GM21717 (cell line): Measurements from ENCODE around the gene KIF26A.

Source experiments
- ATAC-seq: cut with Tn5 transposase; IDR thresholded peaks from one replicate; pipeline ENCODE4 v1.9.1; 2021; ENCODE audit warnings: mild to moderate bottlenecking, moderate library complexity; ENCODE audit not compliant: unreplicated experiment

The KIF26A gene

DNA sequence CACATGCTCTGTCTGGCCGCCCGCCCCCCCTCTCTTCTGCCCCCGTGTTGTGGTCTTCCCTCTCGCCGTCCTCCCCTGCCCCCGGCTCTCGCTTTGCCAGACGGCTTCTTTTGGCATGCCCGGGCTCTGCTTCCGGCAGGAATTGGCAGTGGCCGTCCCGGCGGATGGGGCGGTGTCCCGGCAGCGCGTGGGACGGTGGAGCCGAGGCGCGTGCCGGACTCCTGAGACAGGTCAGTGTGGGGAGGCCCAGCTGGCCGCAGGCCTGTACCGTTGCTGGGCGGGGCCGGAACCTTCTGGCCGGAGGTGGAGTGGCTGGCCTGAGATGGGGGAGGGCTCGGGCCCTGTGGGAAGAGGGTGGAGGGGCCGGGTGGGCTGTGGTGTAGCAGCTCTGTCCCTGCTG lies 17.1 kb downstream of the KIF26A start:
- no peak for ATAC-seq

DNA sequence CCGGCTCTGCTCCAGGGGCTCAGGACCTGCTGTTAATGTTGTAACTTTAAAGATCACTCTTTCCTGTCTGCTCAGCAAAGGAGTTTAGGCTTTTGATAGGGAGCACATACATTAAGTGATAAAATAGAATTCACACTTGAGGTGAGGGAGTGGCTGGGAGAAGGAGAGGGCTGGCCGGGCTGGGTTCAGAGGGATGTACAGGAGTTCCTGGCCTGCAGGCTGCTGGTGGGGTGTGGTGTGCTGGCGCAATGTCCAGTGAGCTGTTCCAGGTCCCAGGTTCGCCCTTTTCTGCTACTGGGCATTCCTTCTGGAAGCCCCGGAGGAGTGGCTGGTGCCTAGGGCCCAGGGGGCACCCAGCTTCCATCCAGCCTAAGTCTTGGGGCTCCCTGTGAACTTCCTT lies 17.8 kb downstream of the KIF26A start:
- ATAC-seq: no peak

DNA sequence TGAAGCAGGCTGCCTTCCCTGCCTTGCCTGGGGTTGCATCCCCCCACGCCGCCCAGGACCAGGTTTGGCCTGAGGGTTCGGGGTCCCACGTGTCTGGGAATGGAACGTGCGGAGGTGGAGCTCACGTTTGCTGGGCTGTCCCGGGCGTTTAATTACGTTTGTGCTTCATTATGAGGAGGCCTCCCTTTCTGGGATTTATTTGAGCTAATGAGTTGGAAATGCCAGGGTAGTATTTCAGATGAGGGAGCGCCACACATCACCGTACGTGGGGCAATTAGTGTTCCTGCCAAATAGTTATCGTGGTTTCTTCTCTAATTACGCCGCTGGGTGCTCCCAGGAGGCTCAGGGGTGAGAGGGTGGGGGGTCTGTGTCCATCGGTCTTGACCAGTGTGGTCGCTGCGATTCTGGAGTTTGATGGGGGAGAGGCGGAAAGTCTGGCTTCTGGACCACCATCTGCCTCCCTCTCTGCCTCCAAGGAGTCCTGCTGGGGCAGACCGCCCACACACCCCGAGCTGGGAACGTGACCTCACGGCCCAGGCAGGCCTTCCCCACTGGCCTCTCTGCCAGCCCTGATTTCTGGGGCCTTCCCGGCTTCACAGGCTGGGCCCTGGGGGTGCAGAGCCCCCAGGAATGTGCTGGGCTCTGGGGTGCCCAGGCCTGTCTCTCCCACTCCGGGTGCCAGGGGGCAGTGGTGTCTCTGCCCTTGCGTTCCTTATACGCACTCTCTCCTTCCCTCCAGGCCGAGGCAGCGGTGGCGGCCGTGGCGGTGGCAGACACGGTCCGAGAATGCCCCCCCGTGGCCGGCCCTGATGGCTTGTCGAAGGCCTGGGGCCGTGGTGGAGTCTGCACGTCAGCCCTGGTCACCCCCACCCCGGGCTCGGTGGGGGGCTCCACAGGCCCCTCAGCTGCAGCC lies 18.9 kb downstream of the KIF26A start:
- no peak for ATAC-seq

DNA sequence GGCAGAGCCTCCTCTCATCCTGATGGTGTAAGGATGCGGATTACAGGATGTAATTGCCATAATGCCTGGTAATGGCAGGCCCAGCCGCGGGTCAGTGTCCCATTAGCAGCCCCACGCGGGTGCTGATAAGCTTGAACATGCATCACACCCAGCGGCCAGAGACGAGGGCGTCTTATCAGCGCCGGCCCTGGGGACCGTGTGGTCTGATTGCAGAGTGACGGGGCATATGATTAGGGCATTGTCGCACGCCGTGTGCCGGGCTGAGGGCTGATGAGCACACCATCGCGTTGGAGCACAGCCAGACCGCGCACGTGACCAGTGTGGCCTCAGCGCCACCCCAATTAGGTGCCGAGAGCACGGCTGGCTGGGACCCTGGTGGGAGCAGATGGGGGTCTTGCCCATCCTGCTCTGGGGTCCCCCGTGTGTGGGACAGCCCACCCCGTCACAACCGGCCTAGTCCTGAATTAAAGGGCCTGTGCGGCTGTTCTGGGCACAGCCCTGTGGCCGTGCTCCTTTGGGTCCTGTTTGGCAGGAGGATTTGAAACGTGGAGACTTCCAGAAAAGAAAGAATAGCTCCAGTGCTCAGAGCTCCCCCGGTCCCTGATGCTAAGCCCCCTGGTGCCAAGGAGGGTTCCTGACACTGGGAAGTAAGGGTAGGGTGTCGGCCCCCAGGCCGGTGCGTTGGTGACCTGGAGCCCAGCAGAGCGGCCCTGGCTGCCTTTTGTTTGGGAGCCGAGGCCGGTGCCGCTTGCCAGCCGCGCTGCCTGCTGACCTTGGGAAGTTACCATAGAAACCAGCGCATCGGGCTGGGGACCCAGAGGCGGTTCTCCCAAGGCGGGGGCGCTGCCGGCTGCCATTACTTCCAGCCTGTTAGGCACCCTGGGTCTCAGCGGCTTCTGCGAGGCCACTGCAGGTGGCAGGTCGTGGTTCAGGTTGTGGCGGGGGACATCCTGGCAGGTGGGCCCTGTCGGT lies 20.7 kb downstream of the KIF26A start:
- no peak for ATAC-seq

DNA sequence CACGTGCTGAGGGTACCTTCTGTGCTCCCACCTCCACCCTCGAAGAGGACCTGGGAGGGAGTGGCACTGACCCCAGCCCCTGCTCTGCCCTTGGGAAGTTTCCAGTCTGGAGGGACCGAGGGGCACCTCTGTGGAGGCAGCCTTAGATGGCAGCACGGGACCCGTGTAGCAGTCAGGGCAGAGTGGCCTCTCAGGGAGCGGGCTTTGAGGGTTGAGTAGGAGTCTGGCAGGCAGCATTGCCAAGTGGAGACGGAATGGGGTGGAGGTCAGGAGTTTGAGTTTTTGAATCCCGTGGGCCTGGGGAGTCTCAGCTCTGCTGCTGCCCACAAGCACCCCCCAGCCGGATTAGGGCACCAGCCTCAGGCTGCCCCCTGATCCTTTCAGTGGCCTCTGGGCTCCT lies 21.6 kb downstream of the KIF26A start:
- ATAC-seq: no peak

DNA sequence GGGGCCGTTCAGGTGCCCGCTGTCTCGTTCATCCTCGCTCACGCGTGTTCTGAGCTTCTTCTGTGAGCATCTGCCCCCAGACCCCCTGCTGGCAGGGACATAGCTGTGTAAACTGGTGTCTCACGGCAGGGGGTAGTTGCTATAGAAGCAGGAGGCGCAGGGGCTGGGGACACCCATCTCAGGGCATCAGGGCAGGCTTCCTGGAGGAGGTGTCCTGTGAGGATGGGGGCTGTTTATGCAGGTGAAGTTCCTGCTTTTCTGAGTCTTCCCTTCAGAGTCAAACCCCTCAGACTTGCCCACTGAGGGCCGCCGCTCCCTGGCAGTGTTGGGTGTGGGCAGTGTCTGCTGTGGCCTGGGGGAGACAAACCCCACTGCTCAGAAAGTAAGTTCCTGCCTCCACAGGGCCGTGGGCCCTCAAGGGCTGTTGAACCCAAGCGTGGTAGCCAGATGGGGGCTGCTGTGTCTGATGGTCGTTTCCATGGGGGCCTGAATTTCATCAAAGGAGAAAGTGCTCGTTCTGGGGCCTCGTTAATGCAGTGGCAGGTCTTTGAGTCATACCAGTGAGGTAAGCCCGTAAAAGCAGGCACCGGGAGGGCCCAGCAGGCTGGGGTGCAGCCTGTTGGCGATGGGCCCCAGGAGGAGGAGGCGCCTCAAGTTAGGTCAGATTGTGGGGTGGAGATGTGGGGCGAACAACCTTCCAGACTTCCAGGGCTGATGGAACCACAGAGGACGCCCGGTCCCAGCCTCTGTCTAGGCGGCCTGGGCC lies 23.4 kb downstream of the KIF26A start:
- no peak for ATAC-seq

DNA sequence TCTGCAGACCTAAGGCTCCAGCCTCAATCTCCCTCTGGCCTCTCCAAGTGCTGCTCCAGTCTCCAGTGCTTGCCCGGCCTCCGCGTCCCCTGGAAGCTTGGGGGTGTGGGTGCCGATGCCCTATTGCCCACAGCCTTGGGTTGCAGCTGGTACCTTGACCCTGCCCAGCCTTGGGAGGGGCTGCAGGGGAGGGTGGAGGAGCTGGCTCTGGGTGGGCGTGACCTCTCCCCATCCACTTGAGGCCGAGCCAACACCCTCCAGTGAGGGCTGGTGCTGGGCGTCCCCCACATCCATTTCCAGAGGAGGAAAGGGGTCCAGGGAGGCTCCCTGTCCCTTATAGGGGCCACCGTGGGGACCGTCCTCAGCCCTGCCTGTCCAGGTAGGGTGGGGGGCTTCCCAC lies 24.1 kb downstream of the KIF26A start:
- no peak for ATAC-seq

DNA sequence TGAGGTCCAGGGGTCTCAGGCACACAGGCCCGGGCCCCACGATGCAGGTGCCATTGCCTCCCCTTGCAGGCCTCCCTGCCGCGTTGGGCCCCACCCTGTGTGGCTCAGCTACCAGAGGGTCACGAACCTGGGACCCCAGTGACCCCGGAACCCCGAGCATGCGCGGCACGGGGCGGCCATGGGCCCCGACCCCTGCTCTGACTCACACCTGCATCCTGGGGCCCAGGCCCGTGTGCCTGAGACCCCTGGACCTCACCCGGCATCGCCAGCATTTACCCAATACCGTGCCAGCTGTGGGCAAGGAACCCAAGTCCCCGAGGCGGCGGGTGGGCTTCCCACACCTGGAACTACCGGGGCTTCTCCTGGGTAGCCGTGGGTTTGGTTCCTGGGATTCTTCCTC lies 25.2 kb downstream of the KIF26A start:
- ATAC-seq: no peak

DNA sequence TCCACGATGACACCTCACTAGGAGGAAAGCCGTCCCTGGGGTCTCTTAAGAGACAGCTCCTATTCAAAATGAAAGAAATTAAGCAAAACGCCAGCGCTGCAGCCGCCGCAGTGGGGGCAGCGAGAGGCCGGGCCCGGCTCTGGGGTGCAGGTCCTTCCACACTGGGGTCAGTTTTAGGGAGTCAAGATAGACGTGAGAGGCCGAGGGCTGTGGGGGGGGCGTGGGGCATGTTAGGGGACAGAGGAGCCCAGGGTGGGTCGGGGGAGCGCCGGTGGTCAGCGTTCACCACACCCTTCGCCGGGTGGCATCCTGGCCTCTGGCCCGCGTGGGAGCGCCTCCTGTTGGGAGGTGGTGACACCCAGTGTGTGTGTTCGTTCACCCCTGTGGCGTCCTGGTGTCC lies 25.7 kb downstream of the KIF26A start:
- no peak for ATAC-seq

DNA sequence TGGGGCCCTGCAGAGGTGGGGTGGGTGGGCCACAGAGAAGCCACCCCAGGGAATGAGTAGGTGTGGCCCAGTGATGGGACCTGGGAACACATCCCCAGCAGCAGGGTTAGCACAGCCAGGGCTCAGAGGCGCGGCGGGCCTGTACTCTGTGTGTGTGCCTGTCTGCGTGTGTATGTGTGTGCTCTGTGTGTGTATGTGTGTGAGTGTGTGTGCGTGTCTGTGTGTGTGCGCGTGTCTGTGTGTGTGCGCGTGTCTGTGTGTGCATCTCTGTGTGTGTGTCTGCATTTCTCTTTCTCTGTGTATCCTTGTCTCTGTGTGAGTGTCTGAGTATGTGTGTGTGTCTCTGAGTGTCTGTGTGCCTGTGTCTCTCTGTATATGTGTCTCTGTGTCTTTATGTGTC lies 26.1 kb downstream of the KIF26A start:
- no peak for ATAC-seq

DNA sequence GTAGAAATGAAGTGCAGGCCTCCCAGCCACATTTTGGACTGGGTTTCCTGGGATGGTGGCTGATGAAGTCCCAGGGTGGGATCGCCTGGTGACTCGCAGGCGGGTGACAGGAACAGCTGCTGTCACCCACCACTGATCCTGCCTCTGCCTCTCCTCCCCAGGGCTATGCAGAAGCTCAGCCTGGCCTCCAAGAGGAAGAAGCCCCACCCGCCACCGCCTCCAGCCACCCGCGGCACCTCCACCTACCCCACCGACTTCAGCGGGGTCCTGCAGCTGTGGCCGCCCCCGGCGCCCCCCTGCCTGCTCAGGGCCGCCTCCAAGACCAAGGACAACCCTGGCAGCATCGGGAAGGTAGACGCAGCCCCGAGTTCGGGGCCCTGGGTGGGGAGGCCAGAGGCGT lies 28.3 kb downstream of the KIF26A start:
- ATAC-seq: no peak

DNA sequence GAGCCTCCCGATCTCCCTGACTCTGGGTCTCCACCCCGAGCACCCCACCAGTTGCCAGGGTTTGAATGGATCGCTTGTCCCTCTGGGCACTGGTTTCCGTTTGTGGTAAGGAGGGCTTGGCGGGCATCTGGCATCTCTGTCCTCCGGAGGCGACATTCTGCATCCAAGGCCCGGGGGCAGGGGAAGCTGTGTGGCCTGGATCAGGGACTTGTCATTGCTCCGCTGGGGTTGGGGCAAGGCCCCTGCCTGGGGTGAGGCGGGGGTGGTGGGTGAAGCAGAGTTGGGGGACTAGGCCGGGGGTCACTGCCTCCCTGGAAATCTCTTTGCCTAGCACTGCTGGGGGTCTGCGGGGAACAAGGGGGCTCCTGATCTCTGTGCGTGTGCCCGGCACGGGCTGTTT lies 30.2 kb downstream of the KIF26A start:
- ATAC-seq: no peak

DNA sequence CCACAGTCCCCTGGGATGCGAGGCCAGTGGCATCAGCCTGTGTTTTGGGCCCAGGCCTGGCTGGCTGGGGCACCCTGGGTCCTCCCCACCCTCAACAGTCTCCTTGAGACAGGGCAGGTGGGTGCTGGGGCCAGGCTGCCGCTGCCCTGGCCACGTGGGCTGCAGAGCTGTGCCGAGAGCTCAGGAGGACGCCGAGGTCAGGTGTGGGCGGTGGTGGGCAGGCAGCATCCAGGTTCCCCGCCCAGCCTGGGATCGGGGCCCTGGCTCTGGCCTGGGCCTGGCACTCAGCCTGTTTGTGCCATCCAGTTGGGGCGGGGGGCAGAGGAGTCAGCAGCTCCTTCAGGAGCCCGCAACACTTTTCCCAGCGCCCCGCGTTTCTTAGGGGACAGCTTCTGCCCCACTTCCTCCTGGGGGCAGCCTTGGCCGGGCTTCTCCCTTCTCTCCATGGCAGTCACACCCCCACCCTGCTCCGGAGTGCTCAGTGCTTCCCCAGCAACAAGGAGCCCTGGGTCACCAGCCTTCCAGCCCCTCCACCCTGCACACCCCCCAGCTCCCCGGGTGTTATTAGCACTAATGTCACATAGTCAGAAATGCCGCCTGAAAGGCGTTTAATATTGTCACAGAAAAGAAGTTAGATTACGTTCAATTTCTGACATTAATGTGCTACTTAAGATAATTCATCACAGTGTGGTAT lies 30.8 kb downstream of the KIF26A start:
- ATAC-seq: no peak

DNA sequence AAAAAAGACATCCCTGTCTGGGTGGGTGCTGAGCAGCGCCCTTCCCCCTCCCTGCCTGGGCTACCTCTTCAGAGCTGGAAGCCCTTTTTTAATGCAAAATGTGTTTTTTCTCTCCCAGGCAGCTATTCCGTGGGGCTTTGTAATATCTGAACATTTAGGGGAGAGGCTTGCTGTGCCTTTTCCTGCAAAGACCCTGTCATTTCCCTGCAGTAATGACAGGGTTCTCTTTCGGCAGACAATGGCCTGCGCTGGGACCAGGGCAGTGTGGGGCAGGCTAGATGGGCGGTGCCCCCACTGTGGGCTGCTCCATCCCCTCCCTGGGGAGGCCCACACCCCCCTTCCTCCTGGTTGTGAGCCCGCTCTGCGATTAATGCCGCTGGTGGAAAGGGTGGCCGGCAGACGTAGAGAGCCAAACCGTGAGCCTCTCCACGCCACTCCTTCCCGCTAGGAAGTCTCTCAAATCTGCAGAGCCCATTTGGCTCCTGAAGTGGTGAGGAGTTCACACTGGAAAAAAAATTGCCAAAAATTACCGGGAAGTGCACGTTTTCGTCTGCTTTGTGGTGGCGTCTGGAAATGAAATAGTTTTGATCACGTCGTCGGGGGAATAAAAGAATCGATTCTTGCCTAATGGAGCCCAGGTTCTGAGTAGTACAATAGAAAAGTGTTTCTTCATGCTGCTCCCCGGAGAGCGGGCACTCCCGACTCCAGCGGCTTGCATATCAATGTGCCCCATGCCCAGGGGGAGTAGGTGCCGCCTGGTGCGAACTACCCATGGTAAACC lies 31.5 kb downstream of the KIF26A start:
- no peak for ATAC-seq

DNA sequence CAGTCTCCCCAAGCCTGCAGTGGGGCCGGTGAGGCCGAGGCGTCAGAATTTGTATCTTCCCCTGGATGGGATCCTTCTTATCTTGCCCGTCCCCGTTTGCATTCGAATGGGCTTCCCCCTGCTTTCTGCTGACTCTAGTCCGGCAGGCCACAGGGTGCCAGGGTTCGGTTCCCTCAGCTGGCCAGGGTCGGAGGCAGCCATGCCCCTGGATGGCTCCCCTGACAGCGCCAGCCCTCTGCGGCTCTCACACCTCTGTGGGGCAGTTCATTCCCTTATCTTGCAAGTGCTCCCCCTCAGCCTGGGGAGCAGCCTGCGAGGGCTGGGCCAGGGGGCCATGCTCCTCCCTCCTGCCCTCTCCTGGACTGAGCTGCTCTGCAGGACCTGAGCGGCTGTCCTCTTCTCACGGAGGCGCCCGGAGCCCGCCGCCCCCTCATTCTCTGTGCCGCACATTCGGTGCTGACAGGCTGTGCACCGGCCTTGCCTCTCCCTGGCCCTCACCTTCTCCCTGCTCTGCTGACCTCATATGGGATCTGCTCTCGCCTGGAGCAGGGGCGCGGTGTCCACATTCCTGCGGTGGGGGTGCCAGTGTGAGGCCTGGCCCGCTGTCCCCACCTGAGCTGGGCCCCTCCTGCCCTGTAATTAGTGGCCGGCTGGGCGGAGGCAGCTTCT lies 32.8 kb downstream of the KIF26A start:
- ATAC-seq: no peak

DNA sequence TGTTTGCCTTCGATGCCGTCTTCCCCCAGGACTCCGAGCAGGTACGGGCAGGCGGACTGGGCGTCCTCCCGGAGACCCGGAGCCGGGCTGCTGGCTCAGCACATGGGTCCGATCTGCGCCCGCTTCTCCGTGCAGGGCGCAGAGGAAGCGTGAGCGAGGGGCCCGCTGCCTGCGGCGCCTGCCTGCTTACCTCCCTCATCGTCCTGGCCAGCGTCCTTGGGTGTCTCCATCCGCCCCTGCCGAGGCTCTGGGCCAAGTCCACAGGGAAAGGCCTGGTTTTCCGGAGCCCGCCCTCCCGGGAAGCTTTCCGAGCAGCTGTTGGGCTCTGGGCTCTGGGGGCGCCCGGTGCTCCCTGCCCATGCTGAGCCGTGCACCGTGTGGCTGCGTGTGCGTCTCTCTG lies 33.5 kb downstream of the KIF26A start:
- no peak for ATAC-seq

DNA sequence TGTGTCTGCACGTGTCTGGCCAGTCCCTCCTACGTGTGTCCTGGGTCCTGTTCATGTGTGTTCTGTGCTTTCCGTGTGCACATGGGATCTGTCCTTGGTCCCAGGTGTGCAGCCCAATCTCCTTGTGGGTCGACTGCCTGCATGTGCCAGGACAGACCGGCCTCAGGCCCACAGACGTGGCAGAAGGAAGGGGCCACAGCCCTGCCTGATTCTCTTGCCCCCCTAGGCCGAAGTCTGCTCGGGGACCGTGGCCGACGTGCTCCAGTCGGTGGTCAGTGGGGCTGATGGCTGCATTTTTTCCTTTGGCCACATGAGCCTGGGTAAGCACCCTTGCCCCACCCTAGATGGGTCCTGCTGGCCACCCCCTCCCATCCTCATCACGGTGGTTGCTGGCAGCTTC lies 34.0 kb downstream of the KIF26A start:
- no peak for ATAC-seq

DNA sequence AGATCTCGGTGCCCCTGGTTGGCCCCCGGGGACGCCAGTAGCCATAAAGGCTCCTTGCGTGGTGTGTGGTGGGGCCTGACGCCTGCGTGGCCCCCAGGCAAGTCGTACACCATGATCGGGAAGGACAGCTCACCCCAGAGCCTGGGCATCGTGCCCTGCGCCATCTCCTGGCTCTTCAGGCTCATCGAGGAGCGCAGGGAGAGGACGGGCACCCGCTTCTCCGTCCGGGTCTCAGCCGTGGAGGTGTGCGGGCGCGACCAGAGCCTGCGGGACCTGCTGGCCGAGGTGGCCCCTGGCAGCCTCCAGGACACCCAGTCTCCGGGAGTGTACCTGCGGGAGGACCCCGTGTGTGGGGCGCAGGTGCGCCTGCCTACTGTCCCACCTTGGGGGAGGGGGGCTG lies 34.5 kb downstream of the KIF26A start:
- no peak for ATAC-seq

DNA sequence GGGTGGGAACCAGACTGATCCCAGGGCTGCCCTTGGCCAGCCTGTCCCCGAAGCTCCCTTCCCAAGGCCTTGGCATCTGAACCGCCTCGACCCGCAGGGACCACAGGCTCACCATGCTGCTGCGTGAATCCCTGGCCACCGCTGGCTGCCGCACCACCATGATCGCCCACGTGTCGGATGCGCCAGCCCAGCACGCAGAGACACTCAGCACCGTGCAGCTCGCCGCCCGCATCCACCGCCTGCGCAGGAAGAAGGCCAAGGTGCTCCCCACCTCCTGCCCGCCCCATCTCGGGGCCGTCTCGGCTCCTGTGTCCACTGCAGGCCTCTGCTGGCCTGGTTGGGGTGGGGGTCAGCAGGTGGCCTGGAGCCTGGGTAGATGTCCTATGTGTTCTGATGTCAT lies 35.7 kb downstream of the KIF26A start:
- no peak for ATAC-seq
